H9 (cell line): ENCODE measurements around the gene LNX2. TPM values are rescaled to one million over a fixed set of nuclear protein-coding genes. Genes with fewer than 3 reads are reported as not detected.

Experiments used
- DNase-seq: peaks from one replicate; pipeline ENCODE4 v3.0.0-alpha.2; 2017
- H2AFZ ChIP-seq: one replicate; pipeline ENCODE4 v1.6.1; 2013; ENCODE audit warnings: mild to moderate bottlenecking, low read length, control low read depth, moderate library complexity
- H2AK5ac ChIP-seq: 2 replicates; pipeline ENCODE4 v1.6.1; 2013; ENCODE audit warnings: low read length, control low read depth, mixed read lengths; ENCODE audit not compliant: insufficient read length
- H2BK120ac ChIP-seq: one replicate; pipeline ENCODE4 v1.6.1; 2013; ENCODE audit warnings: low read depth, mild to moderate bottlenecking, low read length, control low read depth, inconsistent platforms; ENCODE audit not compliant: poor library complexity, severe bottlenecking
- H2BK12ac ChIP-seq: 2 replicates; pipeline ENCODE4 v1.6.1; 2013; ENCODE audit warnings: low read length, control low read depth, mixed read lengths, low read depth; ENCODE audit not compliant: insufficient read length
- H2BK15ac ChIP-seq: 2 replicates; pipeline ENCODE4 v1.6.1; 2013; ENCODE audit warnings: low read depth, low read length, control low read depth
- H2BK20ac ChIP-seq: one replicate; pipeline ENCODE4 v1.6.1; 2013; ENCODE audit warnings: low read depth, mild to moderate bottlenecking, low read length, control low read depth, inconsistent platforms; ENCODE audit not compliant: poor library complexity, severe bottlenecking
- H2BK5ac ChIP-seq: 2 replicates; pipeline ENCODE4 v1.6.1; 2013; ENCODE audit warnings: low read length, control low read depth, mixed read lengths; ENCODE audit not compliant: insufficient read length
- H3K14ac ChIP-seq: 2 replicates; pipeline ENCODE4 v1.6.1; 2013; ENCODE audit warnings: low read length, control low read depth; ENCODE audit not compliant: insufficient read depth
- H3K18ac ChIP-seq: 2 replicates; pipeline ENCODE4 v1.6.1; 2013; ENCODE audit warnings: low read depth, mild to moderate bottlenecking, mixed read lengths, low read length, control low read depth; ENCODE audit not compliant: insufficient read length
- H3K23ac ChIP-seq: 2 replicates; pipeline ENCODE4 v1.6.1; 2013; ENCODE audit warnings: low read length, control low read depth, mixed read lengths, low read depth; ENCODE audit not compliant: insufficient read length
- H3K23me2 ChIP-seq: 2 replicates; pipeline ENCODE4 v1.6.1; 2013; ENCODE audit warnings: low read depth, mild to moderate bottlenecking, mixed read lengths, low read length, control low read depth; ENCODE audit not compliant: insufficient read length, poor library complexity, severe bottlenecking
- H3K27ac ChIP-seq: 2 replicates; pipeline ENCODE4 v1.5.1; 2013; ENCODE audit warnings: low read length, control low read depth, mixed read lengths, low read depth; ENCODE audit not compliant: insufficient read length
- H3K27me3 ChIP-seq: 2 replicates; pipeline ENCODE4 v1.6.1; 2013; ENCODE audit warnings: low read length, control low read depth, inconsistent platforms; ENCODE audit not compliant: insufficient read depth
- H3K4ac ChIP-seq: 2 replicates; pipeline ENCODE4 v1.6.1; 2013; ENCODE audit warnings: low read depth, mild to moderate bottlenecking, control low read depth, inconsistent platforms, low read length, moderate library complexity
- H3K4me1 ChIP-seq: 2 replicates; pipeline ENCODE4 v1.6.1; 2013; ENCODE audit warnings: low read length, control low read depth, inconsistent platforms; ENCODE audit not compliant: insufficient read depth
- H3K4me2 ChIP-seq: 2 replicates; pipeline ENCODE4 v1.6.1; 2013; ENCODE audit warnings: low read length, control low read depth, mixed read lengths; ENCODE audit not compliant: insufficient read length, insufficient read depth
- H3K56ac ChIP-seq: 2 replicates; pipeline ENCODE4 v1.6.1; 2013; ENCODE audit warnings: low read depth, mild to moderate bottlenecking, mixed read lengths, low read length, control low read depth; ENCODE audit not compliant: insufficient read length
- H3K79me1 ChIP-seq: 2 replicates; pipeline ENCODE4 v1.6.1; 2013; ENCODE audit warnings: low read depth, mild to moderate bottlenecking, moderate library complexity, low read length, control low read depth, inconsistent platforms; ENCODE audit not compliant: insufficient read depth, poor library complexity, severe bottlenecking
- H3K79me2 ChIP-seq: 2 replicates; pipeline ENCODE4 v1.6.1; 2013; ENCODE audit warnings: low read length, control low read depth, inconsistent platforms; ENCODE audit not compliant: insufficient read depth
- H3K9ac ChIP-seq: 2 replicates; pipeline ENCODE4 v1.6.1; 2013; ENCODE audit warnings: low read length, control low read depth, mixed read lengths; ENCODE audit not compliant: insufficient read length; ENCODE audit errors: extremely low read depth
- H3K9me3 ChIP-seq: one replicate; pipeline ENCODE4 v1.6.1; 2013; ENCODE audit warnings: low read depth, low read length, inconsistent platforms; ENCODE audit not compliant: control insufficient read depth
- H3T11ph ChIP-seq: one replicate; pipeline ENCODE4 v1.6.1; 2013; ENCODE audit warnings: mild to moderate bottlenecking, low read length, control low read depth, inconsistent platforms
- H4K20me1 ChIP-seq: one replicate; pipeline ENCODE4 v1.6.1; 2013; ENCODE audit not compliant: control insufficient read depth, insufficient read length, insufficient read depth
- H4K5ac ChIP-seq: 2 replicates; pipeline ENCODE4 v1.6.1; 2013; ENCODE audit warnings: low read depth, mild to moderate bottlenecking, mixed read lengths, low read length, control low read depth; ENCODE audit not compliant: insufficient read length
- H4K8ac ChIP-seq: replicated peaks from 2 replicates; pipeline ENCODE4 v1.6.1; 2013; ENCODE audit warnings: low read length, control low read depth, mixed read lengths, low read depth; ENCODE audit not compliant: insufficient read length
- H4K91ac ChIP-seq: 2 replicates; pipeline ENCODE4 v1.6.1; 2013; ENCODE audit warnings: low read depth, mild to moderate bottlenecking, moderate library complexity, mixed read lengths, low read length, control low read depth; ENCODE audit not compliant: insufficient read length
- H3K27ac Mint-ChIP-seq, 3 experiments: 2 replicates in 2 of 3; 3 replicates in 1 of 3; pipeline ENCODE4 v1.8.0; 2020 to 2021; ENCODE audit warnings: mixed read lengths in 3 of 3, mild to moderate bottlenecking in 1 of 3, moderate library complexity in 1 of 3
- H3K27me3 Mint-ChIP-seq: 2 replicates; pipeline ENCODE4 v1.8.0; 2021; ENCODE audit warnings: low read depth, mild to moderate bottlenecking, moderate library complexity, mixed read lengths
- H3K36me3 Mint-ChIP-seq, 3 experiments: 2 replicates in 2 of 3; 3 replicates in 1 of 3; pipeline ENCODE4 v1.8.0; 2020 to 2021; ENCODE audit warnings: low read depth in 3 of 3, mixed read lengths in 3 of 3; ENCODE audit not compliant: insufficient read depth in 1 of 3
- H3K4me1 Mint-ChIP-seq, 2 experiments: 2 replicates each; pipeline ENCODE4 v1.8.0; 2020; ENCODE audit warnings: mixed read lengths in 2 of 2
- H3K4me3 Mint-ChIP-seq, 2 experiments: 2 replicates in 1 of 2; 3 replicates in 1 of 2; pipeline ENCODE4 v1.8.0; 2020 to 2021; ENCODE audit warnings: mild to moderate bottlenecking in 2 of 2, mixed read lengths in 2 of 2, moderate library complexity in 1 of 2
- H3K9me3 Mint-ChIP-seq, 2 experiments: 2 replicates in 1 of 2; 3 replicates in 1 of 2; pipeline ENCODE4 v1.8.0; 2020; ENCODE audit warnings: mild to moderate bottlenecking in 2 of 2, mixed read lengths in 2 of 2, moderate library complexity in 1 of 2
- WGBS: extraction: QIAGEN DNeasy Blood & Tissue Kit; methylation state at CpG from one replicate; pipeline ENCODE4 v1.1.7; 2013; ENCODE audit warnings: missing lambda C conversion rate, low lambda C conversion rate, mixed read lengths; ENCODE audit not compliant: insufficient read length; ENCODE audit errors: extremely low coverage; 5-methylcytosine and 5-hydroxymethylcytosine counted together
- total RNA-seq: library from RNA; stranded (reverse); gene quantifications from 2 replicates; pipeline ENCODE4 v1.2.1, GENCODE V29; 2021
- TF ChIP-seq, protein P1 (sequence below): fragments of 200-600 bp; sonication (generic); conservative IDR thresholded peaks from 3 replicates; pipeline ENCODE4 v1.8.0; 2021; ENCODE audit warnings: antibody characterized with exemption, mild to moderate bottlenecking

Gene LNX2
- total RNA-seq, 1 experiment from 2014 or later = 12.4 TPM

- Histone ChIP-seq H3K9me3 (no peaks in the 10 kb centered on the region), H3K18ac (no peak overlapping the region), H4K91ac (no peak overlapping the region), H2AFZ (no peak overlapping the region), H3K79me1 (no peaks in the 10 kb centered on the region), H3K9ac (no peak overlapping the region), H2AK5ac (no peak overlapping the region), H3K23ac (no peak overlapping the region), H3K14ac (no peak overlapping the region), H2BK12ac (no peak overlapping the region), H2BK120ac (no peak overlapping the region), H4K20me1 (no peaks in the 10 kb centered on the region), H3K4ac (no peak overlapping the region), H3K27me3 (no peaks in the 10 kb centered on the region), H2BK20ac (no peak overlapping the region), H3K79me2 (no peaks in the 10 kb centered on the region), H2BK5ac (no peak overlapping the region), H3K4me1 (no peaks in the 10 kb centered on the region), H3K23me2 (no peaks in the 10 kb centered on the region), H3K4me2 (no peak overlapping the region), H4K8ac (no peak overlapping the region), H4K5ac (no peak overlapping the region), H3T11ph (no peak overlapping the region), H3K27ac (no peak overlapping the region), H3K56ac (no peak overlapping the region), H2BK15ac (no peak overlapping the region)
- no peaks in the 10 kb centered on the region for H3K9me3 Mint-ChIP-seq
- H3K27ac Mint-ChIP-seq = peak overlapping the region in 1 of 3 experiments; percentile 40; a peak in 1 of 7 replicates
- H3K4me1 Mint-ChIP-seq = peaks cover 10 to 19% of the 10 kb centered on the region in 2 experiments; a peak in 3 of 4 replicates
- peaks cover 8 to 14% (median 10%) of the 10 kb centered on the region in 3 experiments; a peak in 6 of 7 replicates for H3K36me3 Mint-ChIP-seq
- TF ChIP-seq, protein P1, sequence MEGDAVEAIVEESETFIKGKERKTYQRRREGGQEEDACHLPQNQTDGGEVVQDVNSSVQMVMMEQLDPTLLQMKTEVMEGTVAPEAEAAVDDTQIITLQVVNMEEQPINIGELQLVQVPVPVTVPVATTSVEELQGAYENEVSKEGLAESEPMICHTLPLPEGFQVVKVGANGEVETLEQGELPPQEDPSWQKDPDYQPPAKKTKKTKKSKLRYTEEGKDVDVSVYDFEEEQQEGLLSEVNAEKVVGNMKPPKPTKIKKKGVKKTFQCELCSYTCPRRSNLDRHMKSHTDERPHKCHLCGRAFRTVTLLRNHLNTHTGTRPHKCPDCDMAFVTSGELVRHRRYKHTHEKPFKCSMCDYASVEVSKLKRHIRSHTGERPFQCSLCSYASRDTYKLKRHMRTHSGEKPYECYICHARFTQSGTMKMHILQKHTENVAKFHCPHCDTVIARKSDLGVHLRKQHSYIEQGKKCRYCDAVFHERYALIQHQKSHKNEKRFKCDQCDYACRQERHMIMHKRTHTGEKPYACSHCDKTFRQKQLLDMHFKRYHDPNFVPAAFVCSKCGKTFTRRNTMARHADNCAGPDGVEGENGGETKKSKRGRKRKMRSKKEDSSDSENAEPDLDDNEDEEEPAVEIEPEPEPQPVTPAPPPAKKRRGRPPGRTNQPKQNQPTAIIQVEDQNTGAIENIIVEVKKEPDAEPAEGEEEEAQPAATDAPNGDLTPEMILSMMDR = no peak
- DNase-seq = no peak
- H3K4me3 Mint-ChIP-seq = no peak overlapping the region
- WGBS = no CpG with 5 or more reads among the region's 2 CpGs
- no peaks in the 10 kb centered on the region for H3K27me3 Mint-ChIP-seq
These were observed 42.6 kb upstream of the LNX2 start for GRCh38 chr13:27662738-27663470.
